ENCODE measurements around the gene HPGDS.
"Not testable (repeated sequence)": the region's sequence is repeated elsewhere in the genome, so short reads cannot be mapped to it uniquely, and the experiment has no call there.

The HPGDS gene

DNA sequence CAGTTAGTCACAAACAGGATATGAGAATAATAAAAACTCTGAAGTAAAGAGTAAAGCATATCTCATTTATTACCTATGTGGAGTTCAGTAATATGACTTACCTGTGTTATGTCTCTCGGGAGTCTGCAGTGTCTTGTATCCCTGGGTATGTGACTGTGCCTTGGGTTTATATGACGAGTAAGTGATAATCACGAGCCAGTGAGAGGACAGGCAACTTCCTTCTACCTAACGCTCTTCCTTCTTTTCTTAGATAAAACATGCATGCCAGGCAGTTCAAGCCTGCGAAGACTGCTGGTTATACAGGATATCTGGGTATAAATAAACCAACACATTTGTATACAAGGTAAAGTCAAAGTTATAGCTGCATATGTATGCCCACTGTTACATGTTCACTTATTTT, at the start of gene HPGDS:
Gene HPGDS, minus strand, starts transcription at position 143 of the 400 bp plus-strand sequence. CDS start 8,207 bp downstream, outside the sequence.
- DNase-seq (ENCODE audit: low read depth) = no peak

- DNase-seq (ENCODE audit: low read depth) = no peak
Measured at GRCh38 chr4:94390804-94391410, 48.3 kb upstream of the HPGDS start.

DNA sequence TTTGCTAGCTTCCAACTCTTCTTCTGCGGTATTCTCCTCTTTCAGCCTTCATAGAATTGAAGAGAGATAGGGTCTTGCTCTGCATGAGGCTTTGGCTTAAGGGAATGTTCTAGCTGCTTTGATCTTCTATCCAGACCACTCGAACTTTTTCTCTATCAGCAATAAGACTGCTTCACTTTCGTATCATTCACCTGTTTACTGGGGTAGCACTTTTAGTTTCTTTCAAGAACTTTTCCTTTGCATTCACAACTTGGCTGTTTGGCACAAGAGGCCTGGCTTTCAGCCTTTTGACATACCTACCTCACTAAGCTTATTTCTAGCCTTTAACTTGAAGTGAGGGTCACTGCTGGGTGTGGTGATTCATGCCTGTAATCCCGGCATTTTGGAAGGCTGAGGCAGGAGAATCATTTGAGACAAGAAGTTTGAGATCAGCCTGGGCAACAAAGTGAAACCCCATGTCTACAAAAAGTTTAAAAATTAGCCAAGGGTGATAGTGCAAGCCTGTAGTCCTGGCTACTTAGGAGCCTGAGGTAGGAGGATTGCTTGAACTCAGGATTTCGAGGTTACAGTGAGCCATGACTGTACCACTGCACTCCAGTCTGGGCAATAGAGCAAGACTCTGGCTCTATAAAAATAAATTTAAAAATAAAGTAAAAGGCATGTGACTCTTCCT, 47.1 kb upstream of the HPGDS start:
- DNase-seq (ENCODE audit: low read depth) = no peak

- not testable (repeated sequence) for DNase-seq (ENCODE audit: low read depth)
Measured at GRCh38 chr4:94387965-94388364, 45.3 kb upstream of the HPGDS start.

- DNase-seq (ENCODE audit: low read depth) = not testable (repeated sequence)
Measured at GRCh38 chr4:94385452-94385851, 42.8 kb upstream of the HPGDS start.

GRCh38 chr4:94382891-94383290, 40.3 kb upstream of the HPGDS start:
- not testable (repeated sequence) for DNase-seq (ENCODE audit: low read depth)

DNA sequence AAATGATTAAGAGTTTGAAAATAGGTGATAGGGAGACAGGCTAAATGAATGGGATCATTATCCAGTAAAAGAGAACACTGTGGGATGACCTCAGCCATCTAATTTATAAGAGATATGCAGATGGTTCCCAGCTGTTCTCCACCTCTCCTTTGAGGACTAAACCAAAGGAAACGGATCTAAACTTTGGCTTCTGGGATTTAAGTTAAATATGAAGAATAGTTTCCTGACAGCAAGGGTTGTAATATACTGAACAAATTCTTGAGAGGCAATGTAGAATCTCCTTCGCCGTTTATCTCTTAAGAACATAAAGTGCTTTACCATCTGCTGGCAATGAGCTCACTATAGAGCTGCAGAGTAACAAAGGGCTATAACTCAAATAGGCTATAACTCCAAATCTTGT, 35.4 kb upstream of the HPGDS start:
- no peak for DNase-seq (ENCODE audit: low read depth)

GRCh38 chr4:94377294-94377693, 34.7 kb upstream of the HPGDS start:
- DNase-seq (ENCODE audit: low read depth) = no peak

- no peak for DNase-seq (ENCODE audit: low read depth)
Measured at GRCh38 chr4:94375364-94375763, 32.7 kb upstream of the HPGDS start.

DNA sequence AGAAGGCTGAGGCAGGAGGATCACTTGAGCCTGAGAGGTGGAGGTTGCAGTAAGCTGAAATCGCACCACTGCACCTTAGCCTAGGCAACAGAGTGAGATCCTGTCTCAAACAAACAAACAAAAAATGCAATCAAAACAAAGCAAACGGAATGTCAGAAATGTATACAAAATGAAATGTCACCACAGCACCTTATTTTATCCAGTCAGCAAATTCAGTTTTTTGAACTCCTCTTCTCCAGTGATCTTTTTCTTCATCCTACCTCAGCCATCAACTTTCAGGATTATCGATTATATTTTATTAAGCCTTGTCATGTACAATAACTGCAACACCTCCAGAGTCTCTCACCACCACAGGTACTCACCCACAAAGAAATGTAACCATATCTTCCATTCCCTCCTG, 31.1 kb upstream of the HPGDS start:
- no peak for DNase-seq (ENCODE audit: low read depth)

GRCh38 chr4:94372991-94373390, 30.4 kb upstream of the HPGDS start:
- no peak for DNase-seq (ENCODE audit: low read depth)

DNA sequence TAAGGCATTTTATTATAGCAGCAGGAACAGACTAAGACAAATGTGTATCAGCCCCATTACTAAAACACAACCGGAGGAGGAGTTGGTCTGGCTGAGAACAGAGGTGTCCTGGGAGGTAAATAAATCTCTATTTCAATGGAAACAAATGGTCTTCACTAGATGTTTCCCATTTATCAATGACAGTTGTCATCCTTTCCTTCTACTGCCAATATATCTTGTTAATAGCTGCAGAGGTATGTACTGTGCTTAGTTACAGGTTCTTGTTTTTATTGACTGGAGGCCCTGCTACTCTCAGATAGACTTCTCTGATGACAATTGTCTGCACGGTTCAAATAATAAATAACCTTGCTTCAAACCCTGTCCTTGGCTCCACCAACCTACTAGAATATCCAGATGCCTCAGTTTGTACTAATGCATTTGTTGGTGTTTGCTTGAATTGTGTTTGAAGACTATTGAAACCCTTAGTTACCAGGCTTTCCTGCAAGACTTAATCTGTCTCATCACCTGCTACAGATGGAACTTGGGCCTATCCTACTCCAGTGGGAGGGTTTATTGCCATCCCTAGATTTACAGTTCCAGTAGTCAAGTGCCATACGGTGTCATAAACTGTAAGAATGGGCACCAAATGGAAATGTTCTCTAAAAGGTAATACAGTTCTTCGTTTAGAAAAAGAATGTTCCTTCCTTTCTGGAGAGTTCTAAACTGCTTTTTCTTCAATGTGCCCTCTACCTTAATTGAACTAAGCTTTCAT, 29.8 kb upstream of the HPGDS start:
- DNase-seq (ENCODE audit: low read depth) = no peak

DNA sequence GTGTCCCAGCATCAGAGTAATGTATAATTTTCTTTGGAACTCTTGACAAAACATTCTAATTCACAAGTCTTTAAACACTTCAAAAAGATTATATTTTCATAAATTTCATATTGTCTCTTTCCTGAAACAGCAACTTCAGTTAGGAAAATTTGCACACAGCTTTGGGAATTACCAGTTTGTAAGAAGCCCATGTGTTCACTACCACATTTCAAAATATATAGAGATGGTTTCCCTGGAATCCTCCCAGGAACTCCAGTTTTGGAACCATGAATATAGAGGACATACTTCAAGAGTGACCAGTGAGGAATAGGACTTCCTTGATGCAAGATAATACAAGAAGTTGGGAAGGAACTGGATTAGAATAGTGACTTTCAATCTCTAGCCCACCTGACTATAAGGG, 28.7 kb upstream of the HPGDS start:
- DNase-seq (ENCODE audit: low read depth) = no peak

GRCh38 chr4:94370533-94371254, 28.1 kb upstream of the HPGDS start:
- no peak for DNase-seq (ENCODE audit: low read depth)

- no peak for DNase-seq (ENCODE audit: low read depth)
Measured at GRCh38 chr4:94369046-94369445, 26.4 kb upstream of the HPGDS start.

DNA sequence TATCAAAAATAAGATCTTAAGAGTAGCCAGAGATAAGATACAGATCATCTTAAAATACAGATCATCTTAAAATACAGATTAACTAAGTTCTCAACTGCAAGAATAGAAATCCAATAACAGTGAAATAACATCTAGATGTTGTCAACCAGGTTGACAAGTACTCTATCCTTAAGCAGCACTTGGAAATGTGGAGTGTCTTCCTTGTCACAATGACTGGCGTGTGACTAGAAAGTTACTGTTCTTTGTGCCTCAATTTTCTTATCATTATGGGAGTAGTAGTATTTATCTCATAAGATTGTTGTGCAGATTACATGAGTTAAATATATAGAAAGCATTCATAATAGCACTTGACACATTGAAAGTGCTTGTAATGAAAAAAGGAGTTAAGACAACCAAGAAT, 25.8 kb upstream of the HPGDS start:
- DNase-seq (ENCODE audit: low read depth) = no peak

DNA sequence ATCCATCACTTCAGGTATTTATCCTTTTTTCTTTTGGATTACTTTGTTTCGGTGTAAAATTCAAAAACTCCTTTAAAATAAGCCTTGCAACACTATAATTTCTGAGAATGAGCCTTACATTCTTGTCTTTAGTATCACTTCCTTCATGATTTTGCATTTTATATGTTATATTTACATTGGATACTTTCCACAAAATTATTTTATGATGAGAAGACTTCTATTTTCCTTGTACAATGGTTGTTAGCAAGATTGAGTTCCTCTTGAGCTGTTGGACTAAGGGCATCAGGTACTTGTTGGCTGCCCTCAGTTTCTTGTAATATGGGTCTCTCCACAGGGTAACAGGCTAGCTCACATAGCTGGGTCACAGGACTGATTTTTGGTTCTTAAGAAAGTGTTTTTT, 22.7 kb upstream of the HPGDS start:
- DNase-seq (ENCODE audit: low read depth) = no peak

DNA sequence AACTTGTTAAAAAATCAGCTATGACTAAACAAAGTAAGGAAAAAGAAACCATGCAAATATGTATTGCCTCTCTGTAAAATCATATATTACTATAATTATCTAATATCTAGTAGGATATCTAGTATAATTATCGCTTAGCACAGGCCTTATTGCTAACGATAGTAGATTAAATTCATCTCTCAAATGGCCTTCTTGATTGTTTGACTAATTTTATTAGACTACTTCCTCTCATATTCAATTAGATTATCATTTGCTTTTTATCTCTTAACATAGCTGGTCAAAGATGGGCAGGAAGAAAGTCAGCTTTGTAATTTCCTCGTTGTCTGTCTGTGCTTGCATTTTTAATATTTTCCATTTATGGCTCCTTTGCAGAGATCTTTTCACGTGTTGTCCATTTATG, 21.9 kb upstream of the HPGDS start:
- DNase-seq (ENCODE audit: low read depth) = no peak

DNA sequence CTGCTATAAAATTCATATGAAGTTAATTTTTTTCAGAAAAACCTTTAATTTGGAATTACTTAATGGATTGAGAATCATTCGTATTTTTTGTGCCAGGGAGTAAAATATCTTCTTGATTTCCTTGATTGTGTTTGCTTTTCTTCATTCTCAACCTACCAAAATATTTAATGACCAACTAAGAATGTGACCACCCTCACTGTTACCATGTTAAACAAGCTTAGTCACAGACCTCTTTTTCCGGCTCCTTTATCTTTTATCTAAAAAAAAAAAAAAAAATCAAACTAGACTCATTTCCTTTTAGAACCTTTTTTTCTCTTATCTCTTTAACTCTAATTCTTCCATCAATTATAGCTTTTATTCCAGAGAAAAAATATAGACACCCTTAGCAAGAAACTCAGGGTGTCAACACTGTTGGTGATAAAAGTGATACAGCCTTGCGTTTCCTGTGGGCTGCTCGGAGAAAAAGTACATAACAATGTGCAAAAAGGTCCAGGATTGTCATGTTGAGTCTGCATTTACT, 20.6 kb upstream of the HPGDS start:
- no peak for DNase-seq (ENCODE audit: low read depth)

GRCh38 chr4:94359838-94360237, 17.2 kb upstream of the HPGDS start:
- no peak for DNase-seq (ENCODE audit: low read depth)

- DNase-seq (ENCODE audit: low read depth) = no peak
Measured at GRCh38 chr4:94359221-94359620, 16.6 kb upstream of the HPGDS start.

DNA sequence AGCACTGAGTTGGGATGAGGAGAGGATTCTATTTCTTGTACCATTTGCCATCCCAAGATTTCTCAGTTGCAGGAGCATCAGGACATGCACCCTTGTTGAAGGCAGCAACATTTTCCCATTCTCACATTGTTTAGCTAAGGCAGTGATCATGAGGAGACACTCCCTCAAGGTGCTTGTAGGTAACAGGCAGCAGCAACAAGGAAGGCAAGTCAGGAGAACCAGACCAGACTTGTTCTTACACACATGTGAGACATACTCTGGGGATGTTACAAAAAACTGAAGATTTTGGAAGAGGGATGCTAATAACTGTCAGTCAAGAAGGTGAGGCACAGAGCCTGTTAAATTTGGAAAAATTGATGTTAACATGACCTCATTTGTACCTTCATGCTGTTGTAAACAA, 15.5 kb upstream of the HPGDS start:
- no peak for DNase-seq (ENCODE audit: low read depth)
